ENCODE results near the gene CDH20. TPM values are rescaled to one million over a fixed set of nuclear protein-coding genes. Genes with fewer than 3 reads are reported as not detected.

The CDH20 gene
- polyA plus RNA-seq, 1 experiment, result not detected

DNA sequence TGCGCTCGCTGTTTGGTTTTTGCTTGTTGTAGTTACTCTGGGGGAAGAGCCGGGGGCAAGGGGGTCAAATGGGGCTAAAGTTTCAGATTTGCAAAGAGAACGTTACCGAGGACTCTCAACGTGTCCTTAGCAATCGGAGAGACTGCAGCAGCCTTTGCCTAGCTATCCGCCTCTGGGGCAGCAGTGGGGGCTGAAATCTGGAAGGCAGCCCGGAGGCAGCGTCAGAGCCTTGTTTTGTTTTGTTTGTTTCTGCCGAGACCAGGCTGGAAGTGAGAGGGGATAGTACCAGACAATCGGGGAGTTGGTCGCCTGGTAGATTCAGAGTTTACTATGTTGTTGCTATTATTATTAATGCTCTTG is 1.2 kb downstream of the CDH20 start:
- peaks cover 34% of the 10 kb centered on the region for H3K27me3 ChIP-seq (ENCODE audit: control insufficient read depth, insufficient read depth, low read length)
- DNase-seq (ENCODE audit: low read depth, low spot score), result no peak
- TF ChIP-seq, protein P1, sequence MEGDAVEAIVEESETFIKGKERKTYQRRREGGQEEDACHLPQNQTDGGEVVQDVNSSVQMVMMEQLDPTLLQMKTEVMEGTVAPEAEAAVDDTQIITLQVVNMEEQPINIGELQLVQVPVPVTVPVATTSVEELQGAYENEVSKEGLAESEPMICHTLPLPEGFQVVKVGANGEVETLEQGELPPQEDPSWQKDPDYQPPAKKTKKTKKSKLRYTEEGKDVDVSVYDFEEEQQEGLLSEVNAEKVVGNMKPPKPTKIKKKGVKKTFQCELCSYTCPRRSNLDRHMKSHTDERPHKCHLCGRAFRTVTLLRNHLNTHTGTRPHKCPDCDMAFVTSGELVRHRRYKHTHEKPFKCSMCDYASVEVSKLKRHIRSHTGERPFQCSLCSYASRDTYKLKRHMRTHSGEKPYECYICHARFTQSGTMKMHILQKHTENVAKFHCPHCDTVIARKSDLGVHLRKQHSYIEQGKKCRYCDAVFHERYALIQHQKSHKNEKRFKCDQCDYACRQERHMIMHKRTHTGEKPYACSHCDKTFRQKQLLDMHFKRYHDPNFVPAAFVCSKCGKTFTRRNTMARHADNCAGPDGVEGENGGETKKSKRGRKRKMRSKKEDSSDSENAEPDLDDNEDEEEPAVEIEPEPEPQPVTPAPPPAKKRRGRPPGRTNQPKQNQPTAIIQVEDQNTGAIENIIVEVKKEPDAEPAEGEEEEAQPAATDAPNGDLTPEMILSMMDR (IDR thresholded peaks at IDR 0.05; ENCODE audit: low read depth, low read length), result no peak
- POLR2A ChIA-PET, result no interaction called here
- no peak overlapping the region for H3K4me3 ChIP-seq (ENCODE audit: low read depth, low read length)
- CTCF ChIA-PET, result no interaction called here
- H3K27ac ChIP-seq (ENCODE audit: low read depth, low read length), result no peak overlapping the region
- H3K9me3 ChIP-seq (ENCODE audit: control insufficient read depth, insufficient read depth, low read length), result no peaks in the 10 kb centered on the region; the same call in 1 of the 2 replicates

DNA sequence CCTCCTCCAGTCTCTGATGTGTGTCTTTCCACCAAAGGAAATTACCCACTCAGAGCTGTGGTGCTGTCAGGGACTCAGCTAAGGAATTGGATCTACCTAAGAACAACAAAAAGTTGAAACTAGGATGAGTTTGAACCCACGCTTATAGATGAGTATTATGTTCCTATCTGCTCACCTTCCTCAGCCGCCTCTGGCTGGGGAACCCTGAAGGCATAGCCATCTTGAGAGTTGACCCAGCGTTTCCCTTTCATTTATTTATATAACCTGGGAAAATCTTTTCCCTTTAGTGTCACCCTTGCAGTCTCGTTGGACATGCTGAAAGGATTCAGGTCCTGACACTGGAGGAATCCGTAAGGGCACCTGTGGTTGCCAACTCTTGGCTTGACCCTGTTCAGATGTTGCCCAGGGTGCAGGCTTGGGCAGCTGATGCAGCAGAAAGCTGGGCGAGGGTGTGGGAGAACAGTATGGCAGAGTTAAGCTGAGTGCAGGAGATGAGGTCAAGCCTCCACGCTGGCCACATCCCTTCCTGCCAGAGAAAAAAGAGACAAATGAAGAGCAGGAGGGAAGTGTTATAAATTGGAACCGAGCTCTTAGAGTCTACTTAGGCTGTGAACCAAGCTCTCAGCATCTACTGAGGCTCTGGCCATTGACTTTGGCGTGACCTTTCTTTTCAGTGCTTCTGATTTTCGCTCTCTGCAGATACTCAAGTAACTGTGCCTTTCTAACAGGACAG is 1.9 kb downstream of the CDH20 start:
- CTCF ChIA-PET, result no interaction called here
- H3K9me3 ChIP-seq (ENCODE audit: control insufficient read depth, insufficient read depth, low read length), result no peaks in the 10 kb centered on the region; the same call in 1 of the 2 replicates

DNA sequence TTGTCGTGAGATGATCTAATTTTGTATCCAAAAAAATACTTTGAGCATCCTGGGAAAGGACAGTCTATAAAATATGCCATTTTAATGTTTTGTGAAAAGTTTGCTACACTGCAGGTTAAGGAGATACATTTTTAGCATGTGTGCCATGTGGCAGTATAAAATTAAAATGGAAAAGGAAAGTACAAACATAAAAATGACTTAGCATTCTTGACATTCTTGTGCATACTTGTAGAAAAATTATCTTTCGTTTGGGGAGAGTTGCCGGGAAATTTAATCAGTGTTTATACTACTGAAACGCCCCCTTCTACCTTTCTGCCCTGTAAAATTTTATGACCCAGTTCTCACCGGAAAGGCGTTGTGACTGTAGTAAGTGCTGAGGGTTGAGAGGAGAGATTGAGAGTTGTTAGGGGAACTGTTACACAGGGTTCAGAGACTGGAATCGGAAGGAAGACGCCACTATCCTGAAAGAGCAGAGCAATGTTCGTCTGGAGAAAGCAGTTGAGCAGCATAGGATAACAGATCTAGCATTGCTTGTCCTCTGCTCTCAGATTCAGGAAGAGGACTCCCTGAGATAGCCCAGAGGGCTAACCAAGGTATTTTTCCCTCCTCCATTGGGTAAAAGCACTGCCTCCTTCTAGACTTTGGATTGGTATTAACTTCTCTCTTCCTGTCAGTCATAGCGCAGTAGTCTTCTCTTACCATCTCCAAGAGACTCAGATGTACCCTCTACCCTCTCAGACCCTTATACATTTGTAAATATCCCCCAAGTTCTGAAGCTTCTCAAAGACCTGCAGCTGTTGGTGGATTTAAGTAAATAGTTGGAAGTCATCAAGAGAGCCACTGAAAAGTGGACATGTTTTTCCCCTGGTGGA is 2.7 kb downstream of the CDH20 start:
- ChIA-PET POLR2A (no interaction called here), CTCF (interaction anchor here (1.1 to 1.2 kb wide), 2 partner anchors 13 to 14 kb away, joined by 4 read pairs; no protein-coding TSS in a partner anchor)
- TF ChIP-seq, protein P1 (IDR thresholded peaks at IDR 0.05; ENCODE audit: low read depth, low read length), result no peak
- Histone ChIP-seq H3K27ac (ENCODE audit: low read depth, low read length) (no peak overlapping the region), H3K27me3 (ENCODE audit: control insufficient read depth, insufficient read depth, low read length) (peaks cover 34% of the 10 kb centered on the region), H3K4me3 (ENCODE audit: low read depth, low read length) (no peak overlapping the region), H3K9me3 (ENCODE audit: control insufficient read depth, insufficient read depth, low read length) (no peaks in the 10 kb centered on the region; the same call in 1 of the 2 replicates)
- DNase-seq (ENCODE audit: low read depth, low spot score), result no peak

More for the DNA sequence above, 1.9 kb downstream of the CDH20 start:
- no peak for DNase-seq (ENCODE audit: low read depth, low spot score)
- POLR2A ChIA-PET, result no interaction called here
- no peak overlapping the region for H3K27ac ChIP-seq (ENCODE audit: low read depth, low read length)
- H3K27me3 ChIP-seq (ENCODE audit: control insufficient read depth, insufficient read depth, low read length), result peaks cover 34% of the 10 kb centered on the region
- TF ChIP-seq, protein P1 (IDR thresholded peaks at IDR 0.05; ENCODE audit: low read depth, low read length), result no peak
- H3K4me3 ChIP-seq (ENCODE audit: low read depth, low read length), result no peak overlapping the region

DNA sequence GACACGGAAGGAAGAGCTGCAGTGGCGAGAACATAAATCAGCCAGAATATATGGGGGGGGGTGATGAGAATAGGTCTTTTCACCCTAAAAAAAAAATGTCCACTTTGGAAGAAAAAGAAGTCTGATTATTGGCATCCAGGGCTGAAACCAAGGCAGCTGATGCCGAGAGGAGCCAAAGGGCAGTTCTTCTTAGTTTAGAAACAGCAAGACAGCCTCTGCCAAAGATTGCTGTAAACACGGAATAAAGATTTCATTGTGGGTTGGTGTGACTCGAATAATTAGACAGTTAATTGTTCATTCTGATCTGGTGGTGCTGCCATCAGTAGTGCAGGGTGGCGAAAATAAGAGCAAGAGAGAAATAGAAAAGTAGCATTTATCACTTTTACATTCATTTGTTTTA is 3.5 kb downstream of the CDH20 start:
- no peaks in the 10 kb centered on the region; the same call in 1 of the 2 replicates for H3K9me3 ChIP-seq (ENCODE audit: control insufficient read depth, insufficient read depth, low read length)
- CTCF ChIA-PET, result interaction anchor here (1.1 to 1.2 kb wide), 2 partner anchors 14 to 15 kb away, joined by 4 read pairs; no protein-coding TSS in a partner anchor
- DNase-seq (ENCODE audit: low read depth, low spot score), result no peak
- H3K27me3 ChIP-seq (ENCODE audit: control insufficient read depth, insufficient read depth, low read length), result peaks cover 34% of the 10 kb centered on the region
- TF ChIP-seq, protein P1 (IDR thresholded peaks at IDR 0.05; ENCODE audit: low read depth, low read length), result no peak
- no peak overlapping the region for H3K4me3 ChIP-seq (ENCODE audit: low read depth, low read length)
- POLR2A ChIA-PET, result no interaction called here
- H3K27ac ChIP-seq (ENCODE audit: low read depth, low read length), result no peak overlapping the region

DNA sequence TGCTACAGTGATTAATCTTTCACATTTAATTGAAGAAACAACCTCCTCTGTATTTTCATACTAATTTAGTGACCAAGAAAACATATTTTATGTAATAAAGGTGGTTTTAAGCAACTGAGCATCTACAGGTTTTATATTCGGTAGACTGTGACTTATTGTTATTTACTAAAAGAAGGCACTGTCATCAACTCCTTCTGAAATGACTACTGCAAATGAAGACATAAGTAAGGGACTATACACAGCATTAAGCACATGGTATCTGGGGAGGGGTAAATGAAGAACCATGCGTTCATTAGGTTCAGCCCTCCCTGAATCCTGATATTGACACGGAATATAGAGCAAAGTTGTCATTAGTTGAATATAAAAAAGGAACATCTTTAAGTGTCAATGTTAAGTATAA is 4.3 kb downstream of the CDH20 start:
- TF ChIP-seq, protein P1 (IDR thresholded peaks at IDR 0.05; ENCODE audit: low read depth, low read length), result no peak
- Histone ChIP-seq H3K27ac (ENCODE audit: low read depth, low read length) (no peak overlapping the region), H3K9me3 (ENCODE audit: control insufficient read depth, insufficient read depth, low read length) (no peaks in the 10 kb centered on the region; the same call in 1 of the 2 replicates), H3K4me3 (ENCODE audit: low read depth, low read length) (no peak overlapping the region), H3K27me3 (ENCODE audit: control insufficient read depth, insufficient read depth, low read length) (peaks cover 30% of the 10 kb centered on the region)
- CTCF ChIA-PET, result no interaction called here
- no peak for DNase-seq (ENCODE audit: low read depth, low spot score)
- POLR2A ChIA-PET, result no interaction called here
